ENCODE measurements around the gene ZNF865. TPM values are rescaled to one million over a fixed set of nuclear protein-coding genes. Genes with fewer than 3 reads are reported as not detected.

ZNF865 gene
- total RNA-seq, 2 donors from 2014 or later, result 11.9 to 14.5 TPM

DNA sequence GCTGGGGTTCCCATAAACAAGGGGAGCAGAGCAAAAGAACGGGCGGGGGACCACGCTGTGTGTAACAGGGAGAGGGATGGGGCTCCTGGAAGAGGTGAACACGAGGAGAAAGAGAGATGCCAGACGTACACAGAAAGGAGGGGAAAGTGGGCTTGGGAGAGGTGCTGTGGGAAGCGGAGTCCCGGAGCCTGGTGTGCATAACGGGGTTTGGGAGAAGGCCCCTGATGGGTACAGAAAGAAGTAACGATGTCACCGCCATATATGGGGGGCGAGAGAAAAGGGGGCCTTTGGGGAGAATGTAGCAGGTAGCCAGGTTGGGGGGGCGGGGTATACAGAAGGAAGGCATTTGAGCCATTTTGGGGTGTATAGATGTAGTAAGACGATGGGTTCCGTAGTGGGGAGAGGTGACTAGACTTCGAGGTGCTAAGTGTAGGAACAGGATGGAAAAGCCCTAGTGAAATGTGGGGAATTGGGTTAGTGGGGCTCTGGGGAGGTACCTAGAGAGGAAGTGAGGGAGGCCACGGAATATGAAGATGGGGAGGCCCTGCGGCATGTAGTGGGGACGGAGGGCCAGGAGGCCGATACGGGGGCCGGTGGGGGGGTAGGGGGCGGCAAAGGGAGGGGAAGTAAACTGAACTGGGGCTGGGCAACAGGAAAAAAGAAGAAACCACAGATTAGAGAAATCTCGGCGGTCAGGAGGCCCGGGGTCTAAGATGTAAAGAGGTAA lies 36.1 kb downstream of the ZNF865 start:
- Histone ChIP-seq H3K9me3 (no peaks in the 10 kb centered on the region), H3K36me3 (peaks cover 10% of the 10 kb centered on the region), H3K27ac (peak overlapping the region; percentile 89 to 92), H3K27me3 (replicated peaks; ENCODE audit: insufficient read depth) (no peaks in the 10 kb centered on the region), H3K4me1 (ENCODE audit: control insufficient read depth in 1 of 2, low read depth in 2 of 2) (peaks cover 54 to 61% of the 10 kb centered on the region in 2 donors), H3K4me3 (peak overlapping the region; percentile 96)
- DNase-seq (ENCODE audit: low spot score) (no peak), ATAC-seq (ENCODE audit: insufficient number of reproducible peaks, low FRiP score, low read depth) (no peak)
- TF ChIP-seq CTCF (IDR thresholded peaks at IDR 0.05), result no peak

GRCh38 chr19:55642153-55643002 lies 36.9 kb downstream of the ZNF865 start:
- Histone ChIP-seq H3K4me3 (peak overlapping the region; percentile 96), H3K36me3 (peaks cover 10% of the 10 kb centered on the region), H3K27ac (peak overlapping the region; percentile 89 to 92), H3K4me1 (ENCODE audit: control insufficient read depth in 1 of 2, low read depth in 2 of 2) (peaks cover 52 to 61% of the 10 kb centered on the region in 2 donors), H3K27me3 (replicated peaks; ENCODE audit: insufficient read depth) (no peaks in the 10 kb centered on the region), H3K9me3 (no peaks in the 10 kb centered on the region)
- DNase-seq (ENCODE audit: low spot score) (no peak), ATAC-seq (ENCODE audit: insufficient number of reproducible peaks, low FRiP score, low read depth) (no peak)
- TF ChIP-seq CTCF (IDR thresholded peaks at IDR 0.05), result no peak

DNA sequence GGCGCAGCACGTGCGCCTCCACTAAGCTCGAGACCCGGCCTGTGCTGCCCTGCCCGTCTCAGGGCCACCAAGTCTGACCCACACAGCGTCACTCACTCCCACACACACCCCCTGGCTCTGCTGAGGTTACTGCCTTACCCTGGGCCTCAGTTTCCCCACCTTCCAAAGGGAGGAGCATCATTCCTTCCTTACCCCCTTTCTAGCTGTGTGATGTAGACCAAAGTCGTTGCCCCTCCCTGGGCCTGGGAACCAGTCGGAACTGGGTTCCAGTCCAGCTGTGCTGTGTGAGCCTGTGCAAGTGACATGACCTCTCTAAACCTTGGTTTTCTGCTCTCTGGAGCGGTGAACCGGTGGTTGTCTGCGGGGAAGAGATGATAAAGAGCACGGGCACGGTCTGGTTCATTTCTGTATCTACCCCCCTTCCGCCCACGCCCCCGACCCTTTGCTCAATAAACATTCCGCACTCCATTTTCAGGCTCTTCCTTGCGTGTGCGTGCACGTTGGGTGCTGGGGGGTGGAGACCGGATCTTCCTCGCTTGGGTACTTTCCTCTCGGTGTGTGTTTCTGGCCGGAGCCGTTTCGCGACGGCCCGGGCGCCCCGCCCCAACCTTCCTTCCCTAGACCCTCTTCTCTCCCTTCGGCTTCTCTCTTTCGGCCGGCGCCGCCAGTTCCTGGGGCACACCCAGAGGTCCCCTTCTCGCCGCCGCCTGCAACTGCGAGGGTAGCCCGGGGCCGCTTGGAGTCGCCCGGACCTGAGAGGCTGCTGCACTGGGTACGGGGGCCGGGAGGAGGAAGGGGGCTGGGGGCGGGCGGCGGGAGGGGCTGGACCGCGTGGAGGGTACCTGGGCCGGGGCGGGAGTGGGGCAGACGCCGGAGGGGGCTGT lies 37.8 kb downstream of the ZNF865 start, which contains the start of gene ZNF581:
TSS of gene ZNF581 (plus strand) at position 647 of the 884 bp plus-strand sequence. CDS start 923 bp downstream, outside the sequence.
- Histone ChIP-seq H3K9me3 (no peaks in the 10 kb centered on the region), H3K4me1 (ENCODE audit: control insufficient read depth in 1 of 2, low read depth in 2 of 2) (peaks cover 51 to 58% of the 10 kb centered on the region in 2 donors), H3K27me3 (replicated peaks; ENCODE audit: insufficient read depth) (no peaks in the 10 kb centered on the region), H3K4me3 (peak within 1 kb of the TSS; percentile 96), H3K36me3 (peaks cover 10% of the 10 kb centered on the region), H3K27ac (peak within 1 kb of the TSS; percentile 89 to 92)
- DNase-seq (ENCODE audit: low spot score) (no peak), ATAC-seq (ENCODE audit: insufficient number of reproducible peaks, low FRiP score, low read depth) (no peak)
- TF ChIP-seq CTCF (IDR thresholded peaks at IDR 0.05), result no peak

- no peak for DNase-seq (ENCODE audit: low spot score)
- Histone ChIP-seq H3K4me3 (peak overlapping the region; percentile 96), H3K36me3 (peaks cover 6% of the 10 kb centered on the region), H3K4me1 (ENCODE audit: control insufficient read depth in 1 of 2, low read depth in 2 of 2) (peaks cover 51 to 62% of the 10 kb centered on the region in 2 donors), H3K27ac (peak overlapping the region; percentile 89 to 92), H3K27me3 (replicated peaks; ENCODE audit: insufficient read depth) (no peaks in the 10 kb centered on the region), H3K9me3 (no peaks in the 10 kb centered on the region)
- no peak for TF ChIP-seq CTCF (IDR thresholded peaks at IDR 0.05)
- no peak for ATAC-seq (ENCODE audit: insufficient number of reproducible peaks, low FRiP score, low read depth)
Observed at GRCh38 chr19:55643887-55644176, 38.4 kb downstream of the ZNF865 start.

All from thoracic aorta (tissue), 2 donors.